ENCODE measurements around the gene PEAR1.

PEAR1 gene

DNA sequence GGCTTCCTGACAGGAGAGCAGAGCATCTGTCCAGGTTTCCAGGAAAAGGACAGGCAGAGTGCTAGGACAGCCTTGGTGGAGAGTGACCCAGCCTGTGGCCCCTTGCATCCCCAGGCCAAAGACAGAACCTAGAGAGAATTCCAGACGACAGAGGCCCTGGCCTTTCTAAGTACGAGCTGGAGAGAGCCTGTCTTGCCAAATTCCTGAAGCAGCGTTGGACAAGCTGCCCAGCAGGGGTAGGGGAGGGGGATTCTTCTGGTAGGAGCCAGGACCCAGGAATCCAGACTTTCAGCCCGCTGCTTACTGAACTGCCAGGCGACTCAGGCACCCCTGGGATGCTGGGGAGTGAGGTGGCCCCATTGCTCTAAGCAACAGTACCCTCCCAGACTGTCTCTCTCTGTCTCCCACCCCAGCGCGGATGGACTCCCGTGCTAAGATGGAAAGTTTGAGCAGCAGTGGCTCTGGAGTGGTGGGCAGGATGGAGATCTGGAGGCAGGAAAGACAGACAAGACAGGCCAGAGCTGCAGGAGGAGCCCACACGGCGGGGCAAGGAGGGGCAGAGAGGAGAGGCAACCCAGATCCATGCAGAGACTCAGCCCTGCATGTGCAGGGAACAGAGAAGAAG is 8.8 kb upstream of the PEAR1 start:
- DNase-seq (ENCODE audit: low read depth in 2 of 2) = no peak

- no peak for DNase-seq (ENCODE audit: low read depth in 2 of 2)
Observed at GRCh38 chr1:156885314-156885713, 8.2 kb upstream of the PEAR1 start.

DNA sequence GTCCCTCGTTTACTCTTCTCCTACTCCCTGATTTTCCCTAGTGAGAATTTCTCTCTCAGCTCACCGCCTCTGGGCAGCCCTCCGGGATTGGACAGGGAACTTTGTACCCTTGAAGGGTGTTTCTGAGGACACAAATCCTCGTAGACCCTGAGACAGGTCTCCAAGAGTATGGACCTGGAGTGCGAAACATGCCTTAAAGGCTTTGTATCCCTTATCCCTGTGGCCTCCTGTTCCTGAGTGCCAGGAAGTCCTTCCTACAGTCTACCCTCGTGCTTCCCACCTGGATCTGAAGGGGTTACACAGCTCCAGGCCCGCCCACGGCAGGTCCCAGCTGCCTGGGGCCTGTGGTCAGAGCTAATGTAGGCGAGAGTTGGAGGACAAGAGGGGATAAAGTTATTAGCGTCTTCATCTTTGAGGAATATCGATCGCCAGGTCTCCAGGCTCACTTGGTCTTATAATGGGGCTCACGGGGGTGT is 7.6 kb upstream of the PEAR1 start:
- no peak for DNase-seq (ENCODE audit: low read depth in 2 of 2)

GRCh38 chr1:156886583-156887281 is 6.8 kb upstream of the PEAR1 start:
- no peak for DNase-seq (ENCODE audit: low read depth in 2 of 2)

DNA sequence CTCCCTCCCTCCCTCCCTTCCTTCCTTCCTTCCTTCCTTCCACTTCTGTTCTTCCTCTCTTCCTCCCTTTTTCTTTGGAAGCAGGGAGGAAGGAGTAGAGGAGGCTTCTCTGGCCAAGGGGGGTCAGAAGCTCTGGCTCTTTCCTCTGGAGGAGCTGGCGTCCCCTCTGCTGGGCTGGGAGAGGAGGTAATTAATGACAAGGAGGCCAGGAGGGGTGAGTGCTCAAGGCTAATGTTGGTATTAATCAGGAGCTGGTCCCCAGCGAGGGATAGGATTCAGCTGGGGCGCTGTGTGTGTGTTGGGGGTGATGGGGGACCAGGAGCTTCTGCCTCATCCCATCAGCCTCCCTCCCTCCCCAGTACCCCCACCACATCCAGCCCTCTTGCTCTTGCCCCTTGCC is 6.2 kb upstream of the PEAR1 start:
- no peak for DNase-seq (ENCODE audit: low read depth in 2 of 2)

DNA sequence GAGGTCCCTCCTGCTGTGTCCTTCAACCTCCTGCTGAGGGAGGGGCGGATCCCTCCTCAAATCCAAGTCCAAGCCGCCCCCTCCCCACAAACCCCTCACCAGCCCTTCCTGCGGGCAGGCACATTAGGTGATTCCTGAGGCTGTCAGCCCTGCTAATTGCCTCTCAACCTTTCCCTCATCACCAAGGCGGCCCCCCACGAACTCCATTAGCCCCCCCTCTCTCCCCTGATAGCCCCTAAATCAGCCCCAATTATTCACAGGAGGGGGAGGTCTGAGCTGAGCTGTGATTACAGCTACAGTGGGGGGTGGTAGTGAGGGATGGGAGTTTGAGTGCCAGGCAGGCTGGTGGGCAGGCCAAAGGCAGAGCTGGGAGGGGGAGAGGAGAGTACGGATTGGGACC is 5.8 kb upstream of the PEAR1 start:
- no peak for DNase-seq (ENCODE audit: low read depth in 2 of 2)

DNA sequence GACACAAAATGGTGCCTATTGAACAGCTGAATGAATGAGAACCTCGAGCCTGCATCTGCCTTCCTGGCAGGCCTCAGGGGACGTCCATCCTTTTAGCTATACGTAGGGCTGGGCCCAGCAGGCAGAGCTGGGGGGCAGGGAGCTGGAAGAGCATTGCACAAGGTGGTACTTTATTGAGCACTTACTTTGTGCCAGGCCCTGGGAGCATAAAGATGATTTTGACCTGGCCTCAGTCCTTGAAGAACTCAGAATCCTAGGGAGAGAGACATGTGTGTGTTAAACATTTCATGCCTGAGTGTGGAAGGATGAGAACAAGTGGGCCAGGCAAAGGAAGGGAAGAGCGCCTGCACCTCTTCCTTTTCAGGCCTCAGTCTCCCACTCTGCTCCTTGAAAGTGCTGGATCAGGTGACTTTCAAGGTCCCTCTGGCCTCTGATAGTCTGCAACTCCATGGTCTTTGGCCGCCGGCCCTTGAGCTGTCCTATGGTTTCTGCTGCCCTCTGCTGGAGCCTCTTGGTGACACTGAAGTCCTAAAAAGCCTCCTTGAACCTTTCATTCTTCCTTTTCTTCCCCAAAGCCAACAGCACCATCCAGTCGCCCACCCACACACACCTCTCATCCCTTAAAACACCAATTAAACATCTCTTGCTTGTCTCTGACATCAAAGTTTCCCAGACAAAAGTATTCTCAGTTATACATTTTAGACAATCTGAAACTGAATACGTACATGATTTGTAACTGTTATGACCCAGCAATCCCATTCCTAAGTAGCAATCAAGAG is 3.5 kb upstream of the PEAR1 start:
- DNase-seq (ENCODE audit: low read depth in 2 of 2) = peak; percentile 49 to 60

GRCh38 chr1:156892190-156893047 is 1.1 kb upstream of the PEAR1 start:
- peak; percentile 87 to 90 for DNase-seq (ENCODE audit: low read depth in 2 of 2)

- DNase-seq (ENCODE audit: low read depth in 2 of 2) = no peak
Observed at GRCh38 chr1:156894001-156894400, 483 bp downstream of the PEAR1 start.

GRCh38 chr1:156894711-156895454 is 1.4 kb downstream of the PEAR1 start:
- no peak for DNase-seq (ENCODE audit: low read depth in 2 of 2)

- no peak for DNase-seq (ENCODE audit: low read depth in 2 of 2)
Observed at GRCh38 chr1:156895455-156895812, 1.9 kb downstream of the PEAR1 start.

- DNase-seq (ENCODE audit: low read depth in 2 of 2) = no peak
Observed at GRCh38 chr1:156895927-156896326, 2.4 kb downstream of the PEAR1 start.

- no peak for DNase-seq (ENCODE audit: low read depth in 2 of 2)
Observed at GRCh38 chr1:156896490-156897033, 3.0 kb downstream of the PEAR1 start.

- DNase-seq (ENCODE audit: low read depth in 2 of 2) = no peak
Observed at GRCh38 chr1:156897078-156897825, 3.7 kb downstream of the PEAR1 start.

- no peak for DNase-seq (ENCODE audit: low read depth in 2 of 2)
Observed at GRCh38 chr1:156898161-156898566, 4.6 kb downstream of the PEAR1 start.

DNA sequence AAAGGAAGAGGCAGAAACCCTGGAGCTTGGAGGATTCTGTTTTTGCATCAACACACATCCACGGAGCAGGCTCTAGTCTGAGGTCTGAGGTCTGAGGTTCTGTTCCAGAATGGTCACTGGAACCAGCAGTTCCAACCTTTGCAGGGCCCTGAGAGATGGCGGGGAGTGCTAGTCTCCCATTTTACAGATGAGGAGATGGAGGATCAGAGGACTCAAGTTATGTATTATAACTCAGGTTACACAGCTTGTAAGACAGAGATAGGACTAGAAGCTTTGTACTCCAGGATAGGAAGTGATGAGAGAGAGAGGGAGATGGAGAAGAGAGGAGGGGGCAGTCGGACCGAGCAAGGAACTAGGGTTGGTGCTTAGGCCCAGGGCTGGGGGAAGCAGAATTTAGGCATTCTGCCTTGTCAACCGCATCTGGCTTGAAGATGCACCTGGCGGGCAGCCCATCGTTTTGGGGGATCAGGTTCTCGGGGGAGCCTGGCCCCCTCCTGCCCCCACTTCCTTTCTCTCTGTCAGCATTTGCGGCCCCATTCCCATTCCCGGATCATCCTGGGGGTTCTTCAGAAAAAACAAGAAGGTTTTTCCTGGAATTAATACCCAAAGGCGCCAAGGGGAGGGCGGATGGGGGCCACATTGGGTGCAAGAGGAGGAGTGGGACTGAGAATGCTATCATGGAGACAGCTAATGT is 5.6 kb downstream of the PEAR1 start:
- DNase-seq (ENCODE audit: low read depth in 2 of 2) = no peak

DNA sequence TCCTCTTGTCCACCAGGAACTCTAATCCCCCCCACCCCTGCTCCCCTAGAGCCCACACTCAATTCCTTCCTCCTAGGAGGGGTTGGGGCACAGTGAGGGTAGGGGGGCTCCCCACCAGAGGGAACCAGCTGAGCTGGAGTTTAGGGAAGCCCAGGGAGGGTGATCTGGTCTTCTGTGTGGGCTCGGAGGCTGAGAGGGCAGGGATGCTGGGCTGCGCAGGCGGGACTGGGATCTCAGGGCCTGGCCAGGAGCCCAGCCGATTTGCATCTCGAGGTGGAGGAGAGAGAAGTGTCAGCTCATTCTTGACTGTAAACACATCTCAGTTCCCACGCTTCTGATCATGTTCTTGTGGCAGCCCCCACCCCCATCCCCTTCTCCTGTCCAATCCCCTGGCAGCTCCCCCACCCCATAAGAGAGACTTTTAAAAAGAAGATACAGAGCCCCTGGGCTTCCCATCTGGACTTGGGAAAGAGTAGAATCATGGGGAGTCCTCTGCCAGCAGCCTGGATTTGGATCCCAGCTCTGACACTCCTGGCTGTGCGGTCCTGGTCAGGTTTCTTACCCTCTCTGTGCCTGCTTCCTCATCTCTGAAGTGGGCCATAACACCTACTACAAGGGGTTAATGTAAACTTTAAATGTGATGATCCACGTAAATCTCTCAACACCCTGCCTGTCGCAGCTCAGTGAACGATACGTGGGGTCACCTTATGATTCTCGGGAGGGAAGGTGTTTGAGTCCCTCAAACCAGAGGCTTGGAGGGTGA is 6.6 kb downstream of the PEAR1 start:
- DNase-seq (ENCODE audit: low read depth in 2 of 2) = no peak

GRCh38 chr1:156900896-156901589 is 7.5 kb downstream of the PEAR1 start:
- no peak for DNase-seq (ENCODE audit: low read depth in 2 of 2)
